ENCODE data around the gene NXT1. TPM values are rescaled to one million over a fixed set of nuclear protein-coding genes. Genes with fewer than 3 reads are reported as not detected.

Gene NXT1
- total RNA-seq, 1 experiment from 2014 or later = 7.9 TPM

DNA sequence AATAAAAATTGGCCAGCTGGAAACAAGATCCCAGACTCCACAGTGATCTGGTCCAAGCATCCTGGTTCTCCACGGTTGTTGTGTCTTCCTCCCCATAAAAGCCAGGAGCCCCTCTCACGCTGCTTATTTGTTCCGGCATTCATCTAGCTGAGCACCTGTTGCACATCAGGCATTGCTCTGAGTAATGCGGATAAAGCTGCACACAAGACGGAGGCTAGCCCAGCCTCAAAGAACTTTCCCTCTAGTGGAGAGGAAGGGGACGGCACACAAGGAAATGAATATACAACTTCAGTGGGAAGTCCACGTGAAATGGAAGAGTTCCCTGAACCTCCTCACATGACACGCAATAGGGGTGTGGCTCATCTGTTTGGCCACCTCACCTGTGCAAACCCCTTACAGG, 30.3 kb upstream of the NXT1 start:
- DNase-seq = peak; percentile 1
- BruUV-seq (replicated peaks) = no TSS peak
- intact Hi-C loops (cut with micrococcal nuclease; ENCODE audit: unreplicated experiment) = no loop called here
- Mint-ChIP-seq H3K4me3 (ENCODE audit: low read depth, unreplicated experiment) (no peak overlapping the region), H3K36me3 (ENCODE audit: insufficient read depth, unreplicated experiment) (peaks cover 5% of the 10 kb centered on the region), H3K4me1 (ENCODE audit: low read depth, unreplicated experiment) (no peaks in the 10 kb centered on the region), H3K27me3 (ENCODE audit: unreplicated experiment) (peaks cover 12% of the 10 kb centered on the region), H3K9me3 (ENCODE audit: low read depth, unreplicated experiment) (no peaks in the 10 kb centered on the region), H3K27ac (ENCODE audit: unreplicated experiment) (no peak overlapping the region)
- TF ChIP-seq, protein P1, sequence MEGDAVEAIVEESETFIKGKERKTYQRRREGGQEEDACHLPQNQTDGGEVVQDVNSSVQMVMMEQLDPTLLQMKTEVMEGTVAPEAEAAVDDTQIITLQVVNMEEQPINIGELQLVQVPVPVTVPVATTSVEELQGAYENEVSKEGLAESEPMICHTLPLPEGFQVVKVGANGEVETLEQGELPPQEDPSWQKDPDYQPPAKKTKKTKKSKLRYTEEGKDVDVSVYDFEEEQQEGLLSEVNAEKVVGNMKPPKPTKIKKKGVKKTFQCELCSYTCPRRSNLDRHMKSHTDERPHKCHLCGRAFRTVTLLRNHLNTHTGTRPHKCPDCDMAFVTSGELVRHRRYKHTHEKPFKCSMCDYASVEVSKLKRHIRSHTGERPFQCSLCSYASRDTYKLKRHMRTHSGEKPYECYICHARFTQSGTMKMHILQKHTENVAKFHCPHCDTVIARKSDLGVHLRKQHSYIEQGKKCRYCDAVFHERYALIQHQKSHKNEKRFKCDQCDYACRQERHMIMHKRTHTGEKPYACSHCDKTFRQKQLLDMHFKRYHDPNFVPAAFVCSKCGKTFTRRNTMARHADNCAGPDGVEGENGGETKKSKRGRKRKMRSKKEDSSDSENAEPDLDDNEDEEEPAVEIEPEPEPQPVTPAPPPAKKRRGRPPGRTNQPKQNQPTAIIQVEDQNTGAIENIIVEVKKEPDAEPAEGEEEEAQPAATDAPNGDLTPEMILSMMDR (IDR thresholded peaks at IDR 0.05; ENCODE audit: unreplicated experiment) = no peak
- CTCF ChIA-PET = no interaction called here

DNA sequence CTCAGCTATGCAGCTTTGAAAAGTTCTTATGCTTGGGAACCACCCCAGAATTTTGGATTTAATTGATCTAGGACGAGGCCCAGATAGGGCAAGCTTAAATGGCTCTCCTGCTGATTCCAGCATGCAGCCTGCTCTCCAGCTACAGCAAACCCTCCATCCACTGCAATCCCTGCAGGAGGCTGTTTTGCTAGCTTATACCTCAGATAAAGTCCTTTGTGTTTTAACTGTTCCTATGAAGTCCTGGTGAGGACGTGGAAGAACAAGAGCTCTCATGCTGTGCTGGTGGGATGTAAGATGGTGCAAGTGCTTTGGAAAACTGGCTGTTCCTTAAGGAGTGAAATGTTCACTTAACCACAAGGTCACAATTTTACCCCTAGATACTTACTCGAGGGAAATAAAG, 25.5 kb upstream of the NXT1 start:
- no peak overlapping the region for H3K27ac Mint-ChIP-seq (ENCODE audit: unreplicated experiment)
- DNase-seq = no peak
- peaks cover 5% of the 10 kb centered on the region for H3K36me3 Mint-ChIP-seq (ENCODE audit: insufficient read depth, unreplicated experiment)
- CTCF ChIA-PET = no interaction called here
- no peaks in the 10 kb centered on the region for H3K4me1 Mint-ChIP-seq (ENCODE audit: low read depth, unreplicated experiment)
- peaks cover 12% of the 10 kb centered on the region for H3K27me3 Mint-ChIP-seq (ENCODE audit: unreplicated experiment)
- H3K4me3 Mint-ChIP-seq (ENCODE audit: low read depth, unreplicated experiment) = no peak overlapping the region
- no TSS peak for BruUV-seq (replicated peaks)
- TF ChIP-seq, protein P1 (IDR thresholded peaks at IDR 0.05; ENCODE audit: unreplicated experiment) = no peak
- intact Hi-C loops (cut with micrococcal nuclease; ENCODE audit: unreplicated experiment) = no loop called here
- no peaks in the 10 kb centered on the region for H3K9me3 Mint-ChIP-seq (ENCODE audit: low read depth, unreplicated experiment)

DNA sequence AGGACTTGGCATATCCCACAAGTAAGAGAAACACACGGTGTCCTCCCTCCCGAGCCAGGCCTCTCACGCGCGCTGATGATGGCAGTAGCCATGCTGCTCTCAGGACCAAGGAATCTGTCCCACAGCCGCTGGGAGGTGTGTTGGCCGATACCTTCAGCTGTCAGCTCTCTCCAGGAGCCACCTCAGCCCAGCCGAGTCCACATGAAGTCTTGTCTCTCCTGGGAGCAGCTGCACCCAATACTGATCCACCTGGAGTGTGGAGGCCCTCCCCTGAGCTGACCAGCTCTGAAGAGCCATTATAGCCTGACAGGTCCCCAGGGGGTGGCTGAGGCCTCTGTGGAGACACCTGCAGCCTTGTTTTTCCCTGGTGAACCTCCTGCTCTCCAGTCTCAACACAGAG, 23.8 kb upstream of the NXT1 start:
- intact Hi-C loops (cut with micrococcal nuclease; ENCODE audit: unreplicated experiment) = no loop called here
- Mint-ChIP-seq H3K4me1 (ENCODE audit: low read depth, unreplicated experiment) (no peaks in the 10 kb centered on the region), H3K4me3 (ENCODE audit: low read depth, unreplicated experiment) (no peak overlapping the region), H3K27me3 (ENCODE audit: unreplicated experiment) (peaks cover 12% of the 10 kb centered on the region), H3K9me3 (ENCODE audit: low read depth, unreplicated experiment) (no peaks in the 10 kb centered on the region), H3K27ac (ENCODE audit: unreplicated experiment) (no peak overlapping the region), H3K36me3 (ENCODE audit: insufficient read depth, unreplicated experiment) (peaks cover 5% of the 10 kb centered on the region)
- no TSS peak for BruUV-seq (replicated peaks)
- CTCF ChIA-PET = no interaction called here
- TF ChIP-seq, protein P1 (IDR thresholded peaks at IDR 0.05; ENCODE audit: unreplicated experiment) = no peak
- DNase-seq = no peak

DNA sequence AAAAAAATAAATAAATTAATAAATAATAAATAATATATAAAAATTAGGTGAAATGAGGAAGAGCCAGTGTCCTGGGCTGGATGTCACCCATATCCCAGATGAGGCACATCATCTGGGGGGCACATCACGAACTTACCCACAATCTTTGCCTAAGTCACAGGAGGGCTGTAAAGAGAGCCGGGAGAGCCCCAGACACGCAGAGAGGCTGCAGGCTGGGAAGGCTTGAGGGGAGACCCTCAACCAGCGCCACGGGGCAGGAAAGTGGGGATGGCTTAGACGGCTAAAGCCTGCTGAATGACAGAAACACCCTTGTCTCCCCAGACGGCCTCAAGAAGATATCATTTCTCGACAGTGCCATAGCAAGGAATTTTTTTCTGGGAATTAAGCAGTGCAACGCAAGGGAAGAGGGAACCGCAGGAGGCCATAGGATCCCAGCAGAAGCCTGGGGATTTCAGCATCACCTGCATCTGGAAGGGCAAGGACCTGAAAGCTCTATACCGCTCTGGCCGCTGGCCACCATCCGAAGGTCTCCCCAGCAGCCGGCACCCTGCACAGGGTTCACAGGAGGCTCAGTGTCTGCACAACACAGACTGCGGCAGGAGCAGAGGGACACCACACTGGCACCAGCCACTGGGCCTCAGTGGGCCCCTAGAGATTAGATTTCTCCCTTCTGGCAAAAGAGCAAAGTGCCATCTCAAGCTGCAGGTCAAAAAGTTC, 22.8 kb upstream of the NXT1 start:
- H3K27me3 Mint-ChIP-seq (ENCODE audit: unreplicated experiment) = peaks cover 12% of the 10 kb centered on the region
- CTCF ChIA-PET = no interaction called here
- H3K4me3 Mint-ChIP-seq (ENCODE audit: low read depth, unreplicated experiment) = no peak overlapping the region
- no peaks in the 10 kb centered on the region for H3K9me3 Mint-ChIP-seq (ENCODE audit: low read depth, unreplicated experiment)
- H3K36me3 Mint-ChIP-seq (ENCODE audit: insufficient read depth, unreplicated experiment) = peaks cover 5% of the 10 kb centered on the region
- no peak for DNase-seq
- no TSS peak for BruUV-seq (replicated peaks)
- no peaks in the 10 kb centered on the region for H3K4me1 Mint-ChIP-seq (ENCODE audit: low read depth, unreplicated experiment)
- no peak overlapping the region for H3K27ac Mint-ChIP-seq (ENCODE audit: unreplicated experiment)
- intact Hi-C loops (cut with micrococcal nuclease; ENCODE audit: unreplicated experiment) = no loop called here
- TF ChIP-seq, protein P1 (IDR thresholded peaks at IDR 0.05; ENCODE audit: unreplicated experiment) = no peak
